RWPE1 (cell line): ENCODE results near the gene PON3.

ENCODE experiments used
- CTCF ChIA-PET: fragments of 350-600 bp; sonication (Branson Sonifier 250); formaldehyde crosslinking; extraction: SDS; loops from one replicate; lab custom pipeline; 2021; lab: Yijun Ruan, JAX
- POLR2A ChIA-PET: fragments of 400-600 bp; formaldehyde crosslinking; extraction: SDS; loops from one replicate; lab custom pipeline; 2020; ENCODE audit warnings: antibody characterized with exemption; ENCODE audit not compliant: low non-redundant PET; lab: Yijun Ruan, JAX
- DNase-seq: peaks from one replicate; pipeline ENCODE4 v3.0.0; 2012; ENCODE audit warnings: low spot score
- H3K27ac ChIP-seq: fragments of 450-650 bp; 2 replicates; pipeline ENCODE4 v1.5.1; 2017
- CTCF ChIP-seq: fragments of 450-650 bp; conservative IDR thresholded peaks from 2 replicates; pipeline ENCODE4 v1.5.1; 2017; ENCODE audit warnings: low read depth, mild to moderate bottlenecking

PON3 gene

GRCh38 chr7:95365151-95365550 lies 31.0 kb downstream of the PON3 start:
- no peak overlapping the region for H3K27ac ChIP-seq
- CTCF ChIA-PET, result interaction anchor here (0.7 kb wide), 1 partner anchor 221 kb away, joined by 3 read pairs; no protein-coding TSS in a partner anchor
- DNase-seq, result no peak
- POLR2A ChIA-PET, result no interaction called here
- no peak for TF ChIP-seq CTCF

- ChIA-PET CTCF (no interaction called here), POLR2A (no interaction called here)
- no peak overlapping the region for H3K27ac ChIP-seq
- no peak for DNase-seq
- TF ChIP-seq CTCF, result no peak
Observed at GRCh38 chr7:95357623-95358022, 38.6 kb downstream of the PON3 start.

GRCh38 chr7:95342642-95343307 lies 53.4 kb downstream of the PON3 start:
- no peak for DNase-seq
- no peak overlapping the region for H3K27ac ChIP-seq
- CTCF ChIA-PET, result no interaction called here
- POLR2A ChIA-PET, result no interaction called here
- no peak for TF ChIP-seq CTCF

GRCh38 chr7:95342029-95342428 lies 54.1 kb downstream of the PON3 start:
- no peak for DNase-seq
- TF ChIP-seq CTCF, result no peak
- ChIA-PET CTCF (no interaction called here), POLR2A (no interaction called here)
- H3K27ac ChIP-seq, result no peak overlapping the region

GRCh38 chr7:95340491-95340890 lies 55.7 kb downstream of the PON3 start:
- no peak for DNase-seq
- ChIA-PET CTCF (no interaction called here), POLR2A (no interaction called here)
- H3K27ac ChIP-seq, result no peak overlapping the region
- no peak for TF ChIP-seq CTCF

GRCh38 chr7:95338832-95339231 lies 57.3 kb downstream of the PON3 start:
- no peak for TF ChIP-seq CTCF
- ChIA-PET POLR2A (no interaction called here), CTCF (no interaction called here)
- no peak for DNase-seq
- H3K27ac ChIP-seq, result no peak overlapping the region
